Ovary (tissue), 9 donors: Measurements from ENCODE around the gene CD3D. TPM values are rescaled to one million over a fixed set of nuclear protein-coding genes. Genes with fewer than 3 reads are reported as not detected.

ENCODE experiments used
- DNase-seq, 5 donors: peaks; one replicate each; pipeline ENCODE4 v3.0.0-alpha.2; 2019 to 2020
- H3K27ac ChIP-seq, 2 donors: fragments of 200-600 bp; one replicate each; pipeline versions ENCODE4 v1.5.1 to v1.8.0; 2019 to 2022
- H3K27me3 ChIP-seq: fragments of 200-600 bp; one replicate; pipeline ENCODE4 v1.8.0; 2022
- H3K36me3 ChIP-seq: fragments of 200-600 bp; sonication (generic); one replicate; pipeline ENCODE4 v1.5.1; 2019
- H3K4me1 ChIP-seq: one replicate; pipeline ENCODE4 v1.8.1; 2013; ENCODE audit warnings: mild to moderate bottlenecking, moderate library complexity; ENCODE audit not compliant: insufficient read depth
- H3K4me3 ChIP-seq: fragments of 200-600 bp; sonication (generic); one replicate; pipeline ENCODE4 v1.5.1; 2017
- H3K9me3 ChIP-seq, 2 donors: fragments of 200-600 bp in 1 of 2; sonication (generic) in 1 of 2; one replicate each; pipeline versions ENCODE4 v1.5.1 to v1.8.1; 2013 to 2019; ENCODE audit warnings: mild to moderate bottlenecking in 1 of 2, moderate library complexity in 1 of 2
- CTCF ChIP-seq, 3 donors: fragments of 450-650 bp in 2 of 3; fragments of 200-600 bp in 1 of 3; IDR thresholded peaks; one replicate each; pipeline versions ENCODE4 v1.5.1 to v1.8.0; 2016 to 2022; ENCODE audit warnings: antibody characterized with exemption in 3 of 3, mild to moderate bottlenecking in 1 of 3
- EP300 ChIP-seq: sonication (generic); formaldehyde crosslinking; IDR thresholded peaks from one replicate; pipeline ENCODE4 v1.6.1; 2017; ENCODE audit warnings: antibody characterized with exemption
- POLR2A ChIP-seq: fragments of 450-650 bp; IDR thresholded peaks from one replicate; pipeline ENCODE4 v1.6.1; 2017; ENCODE audit warnings: antibody characterized with exemption, mild to moderate bottlenecking, moderate library complexity
- WGBS, 3 donors: extraction: QIAGEN DNeasy Blood & Tissue Kit in 1 of 3; methylation state at CpG; one replicate each; pipeline versions ENCODE4 v1.1.5 to v1.1.7; 2013 to 2017; 5-methylcytosine and 5-hydroxymethylcytosine counted together
- intact Hi-C, 4 donors: fragments of 100-400 bp; cut with DNase I; formaldehyde crosslinking; loops; one replicate each; pipeline versions ENCODE4 v1.11.0 to v1.15.1; 2022 to 2023
- polyA plus RNA-seq, 2 donors: library from polyadenylated mRNA; stranded (reverse); fragments of 200-250 nt in 1 of 2; fragments of 350-450 nt in 1 of 2; fragmentation: Illumina TruSeq in 1 of 2; extraction: RNeasy Lipid Tissue Mini Kit (QIAGEN cat#74804) in 1 of 2; gene quantifications; one replicate each; pipeline ENCODE4 v1.2.3, GENCODE V29; 2013 to 2014
- small RNA-seq: library from RNA; depleted of rRNA; stranded (forward); fragments of <200 nt; gene quantifications from one replicate; pipeline ENCODE3, GENCODE V24; 2016
- total RNA-seq, 7 donors: library from RNA; depleted of rRNA in 2 of 7; stranded (reverse); fragments of >200 nt in 2 of 7; fragmentation: NEBNext Ultra II Directional in 3 of 7; extraction: Animal tissue kit (Norgen Biotek cat#: 25700) in 3 of 7; gene quantifications; one replicate each; pipeline versions ENCODE4 v1.1.0 to v1.2.4, GENCODE V29; 2016 to 2023
- donor health status: DM: no; HTN: no; CAD: no; lungs with moderate emphysema.
- donor health status: DM: no; HTN: no; CAD: no.
- donor health status: Bipolar disorder and iron deficiency.
- donor health status: DM: yes; HTN: yes; CAD: no.
- donor health status: DM: no; HTN: no; CAD: no.
- donor health status: DM: yes; HTN: yes; CAD: no.

Gene CD3D
- total and polyA plus RNA-seq, 9 donors, result 0.47 to 11.6 (median 1.4) TPM; not detected in 1

- 83 to 86% (median 85%) methylated on average over 2 of the region's 2 CpGs for WGBS, 3 donors
- no peaks in the 10 kb centered on the region for H3K9me3 ChIP-seq
- no peak for DNase-seq
- H3K36me3 ChIP-seq, result no peaks in the 10 kb centered on the region
- TF ChIP-seq EP300 (no peak), CTCF (IDR thresholded peaks at IDR 0.05) (no peak), POLR2A (no peak)
- no peaks in the 10 kb centered on the region for H3K4me1 ChIP-seq
- H3K27ac ChIP-seq, result no peak overlapping the region
- H3K4me3 ChIP-seq, result no peak overlapping the region
- H3K27me3 ChIP-seq, result no peaks in the 10 kb centered on the region
- intact Hi-C loops, result no loop called here
These were observed 48.5 kb downstream of the CD3D start for GRCh38 chr11:118294053-118294452.

GRCh38 chr11:118291477-118292135 is 50.9 kb downstream of the CD3D start:
- Histone ChIP-seq H3K27ac (no peak overlapping the region), H3K27me3 (no peaks in the 10 kb centered on the region), H3K4me3 (no peak overlapping the region), H3K36me3 (no peaks in the 10 kb centered on the region), H3K4me1 (no peaks in the 10 kb centered on the region), H3K9me3 (no peaks in the 10 kb centered on the region)
- 73 to 76% (median 75%) methylated on average over 9 of the region's 9 CpGs for WGBS, 3 donors
- no peak for TF ChIP-seq POLR2A
- TF ChIP-seq CTCF (IDR thresholded peaks at IDR 0.05), result no peak
- TF ChIP-seq EP300, result no peak
- DNase-seq, result no peak
- intact Hi-C loops, result no loop called here

GRCh38 chr11:118290923-118291322 is 51.6 kb downstream of the CD3D start:
- Histone ChIP-seq H3K9me3 (no peaks in the 10 kb centered on the region), H3K4me3 (no peak overlapping the region), H3K27ac (no peak overlapping the region), H3K36me3 (no peaks in the 10 kb centered on the region), H3K27me3 (no peaks in the 10 kb centered on the region), H3K4me1 (no peaks in the 10 kb centered on the region)
- intact Hi-C loops, result no loop called here
- no peak for DNase-seq
- 22 to 32% (median 26%) methylated on average over 9 of the region's 9 CpGs for WGBS, 3 donors
- TF ChIP-seq CTCF (IDR thresholded peaks at IDR 0.05), result no peak
- no peak for TF ChIP-seq EP300
- no peak for TF ChIP-seq POLR2A

- intact Hi-C loops, result no loop called here
- H3K36me3 ChIP-seq, result no peaks in the 10 kb centered on the region
- no peak overlapping the region for H3K27ac ChIP-seq
- no peaks in the 10 kb centered on the region for H3K27me3 ChIP-seq
- H3K4me3 ChIP-seq, result no peak overlapping the region
- no peaks in the 10 kb centered on the region for H3K4me1 ChIP-seq
- no peak for DNase-seq
- no peak for TF ChIP-seq POLR2A
- no peak for TF ChIP-seq CTCF (IDR thresholded peaks at IDR 0.05)
- no peaks in the 10 kb centered on the region for H3K9me3 ChIP-seq
These were observed 53.1 kb downstream of the CD3D start for GRCh38 chr11:118289401-118289800.

Small RNA genes within 50 kb of the gene (small RNA-seq; reads per million reads assigned to genes)
- gene AP001582.1, result not detected

Other genes with a start within 250 kb of the CD3D start
- 1 to 10 TPM in 1 of 7 donors, under 1 TPM in 6; 0.10 to 2.9 (median 0.52) TPM for gene SCN4B, start 189.9 kb downstream of the CD3D start, total RNA-seq
- 10 to 100 TPM in 1 of 2 donors, under 1 TPM in 1; 0.50 to 13.3 TPM for gene SCN4B, start 189.9 kb downstream of the CD3D start, polyA plus RNA-seq
- 1 to 10 TPM in 2 of 7 donors, under 1 TPM in 5; 0.11 to 1.3 (median 0.35) TPM for gene SCN2B, start 166.1 kb downstream of the CD3D start, total RNA-seq
- 1 to 10 TPM in 1 of 2 donors, under 1 TPM in 1; 0.38 to 2.1 TPM for gene SCN2B, start 166.1 kb downstream of the CD3D start, polyA plus RNA-seq
- 1 to 10 TPM in 6 of 7 donors, under 1 TPM in 1; 0.79 to 5.1 (median 1.8) TPM for gene JAML, start 117.7 kb downstream of the CD3D start, total RNA-seq
- gene JAML, start 117.7 kb downstream of the CD3D start, polyA plus RNA-seq, result 10 to 100 TPM in 1 of 2 donors, 1 to 10 TPM in 1; 2.0 to 18.0 TPM
- 1 to 10 TPM in 4 of 7 donors, under 1 TPM in 3; 0.25 to 7.0 (median 1.0) TPM for gene MPZL3, start 90.3 kb downstream of the CD3D start, total RNA-seq
- gene MPZL3, start 90.3 kb downstream of the CD3D start, polyA plus RNA-seq, result 1 to 10 TPM in 1 of 2 donors, under 1 TPM in 1; 0.52 to 1.2 TPM
- gene MPZL2, start 78.4 kb downstream of the CD3D start, total RNA-seq, result 10 to 100 TPM in 4 of 7 donors, 1 to 10 TPM in 3; 4.4 to 42.5 (median 13.2) TPM
- gene MPZL2, start 78.4 kb downstream of the CD3D start, polyA plus RNA-seq, result 1 to 10 TPM; 5.7 to 9.6 TPM
- 1 to 10 TPM in 2 of 7 donors, under 1 TPM in 4, not detected in 1; 0.36 to 2.5 (median 0.59) TPM for gene CD3E, start 38.0 kb downstream of the CD3D start, total RNA-seq
- 10 to 100 TPM in 1 of 2 donors, under 1 TPM in 1; 0.94 to 11.0 TPM for gene CD3E, start 38.0 kb downstream of the CD3D start, polyA plus RNA-seq
- under 1 TPM in 6 of 7 donors, not detected in 1; 0.15 to 0.89 (median 0.40) TPM for gene CD3G, start 1.6 kb upstream of the CD3D start, total RNA-seq
- 1 to 10 TPM in 1 of 2 donors, under 1 TPM in 1; 0.17 to 1.4 TPM for gene CD3G, start 1.6 kb upstream of the CD3D start, polyA plus RNA-seq
- gene UBE4A, start 16.9 kb upstream of the CD3D start, total RNA-seq, result 10 to 100 TPM; 23.7 to 34.7 (median 29.4) TPM
- 10 to 100 TPM; 12.2 to 28.8 TPM for gene UBE4A, start 16.9 kb upstream of the CD3D start, polyA plus RNA-seq
- 100 to 1,000 TPM in 5 of 7 donors, 10 to 100 TPM in 2; 70.5 to 201 (median 155) TPM for gene ATP5MG, start 58.9 kb upstream of the CD3D start, total RNA-seq
- gene ATP5MG, start 58.9 kb upstream of the CD3D start, polyA plus RNA-seq, result 100 to 1,000 TPM; 162 to 450 TPM
- 100 to 1,000 TPM in 2 of 7 donors, 10 to 100 TPM in 5; 72.0 to 107 (median 82.0) TPM for gene KMT2A, start 93.8 kb upstream of the CD3D start, total RNA-seq
- gene KMT2A, start 93.8 kb upstream of the CD3D start, polyA plus RNA-seq, result 10 to 100 TPM; 25.8 to 45.2 TPM
- gene TTC36, start 184.8 kb upstream of the CD3D start, total RNA-seq, result under 1 TPM in 4 of 7 donors, not detected in 3; 0.23 to 0.38 (median 0.37) TPM
- gene TTC36, start 184.8 kb upstream of the CD3D start, polyA plus RNA-seq, result under 1 TPM in 1 of 2 donors, not detected in 1; 0.18 TPM
- gene TMEM25, start 188.5 kb upstream of the CD3D start, total RNA-seq, result 10 to 100 TPM; 22.1 to 45.1 (median 32.7) TPM
- gene TMEM25, start 188.5 kb upstream of the CD3D start, polyA plus RNA-seq, result 10 to 100 TPM; 24.2 to 27.1 TPM
- 10 to 100 TPM; 22.2 to 42.6 (median 27.9) TPM for gene IFT46, start 223.2 kb upstream of the CD3D start, total RNA-seq
- gene IFT46, start 223.2 kb upstream of the CD3D start, polyA plus RNA-seq, result 10 to 100 TPM; 22.8 to 53.1 TPM
- 100 to 1,000 TPM in 5 of 7 donors, 10 to 100 TPM in 2; 60.2 to 151 (median 125) TPM for gene ARCN1, start 229.7 kb upstream of the CD3D start, total RNA-seq
- gene ARCN1, start 229.7 kb upstream of the CD3D start, polyA plus RNA-seq, result 100 to 1,000 TPM in 1 of 2 donors, 10 to 100 TPM in 1; 67.3 to 154 TPM